Activated T-helper 1 cell treated with anti-CD3 and anti-CD28 coated beads, Interleukin-2, amount 50 U/mL, for 16 hours (primary cell): ENCODE data around the gene TP53BP2.

ENCODE experiments used
- DNase-seq, 2 donors: peaks; one replicate each; pipeline ENCODE4 v3.0.0-alpha.2; 2020; ENCODE audit warnings: low read depth in 1 of 2, low spot score in 1 of 2

The TP53BP2 gene

DNA sequence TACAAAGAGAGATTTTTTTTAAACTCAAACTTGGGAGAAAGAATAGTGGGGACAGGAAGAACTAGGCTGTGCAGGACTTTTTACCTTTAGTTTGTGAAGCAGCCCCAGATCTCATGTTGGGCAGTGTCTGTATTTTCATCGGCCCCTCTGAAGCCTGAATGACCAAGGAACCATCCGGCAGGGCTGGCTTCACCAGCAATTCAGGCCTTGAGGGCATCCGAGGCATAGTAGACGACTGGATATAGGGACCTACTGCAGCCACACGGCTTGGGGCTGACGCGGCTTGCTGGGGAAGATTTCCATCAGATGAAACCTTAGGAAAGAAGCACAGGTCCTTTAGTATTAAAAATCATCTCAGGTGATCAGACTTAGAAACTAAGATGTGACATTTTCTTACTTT lies 43.7 kb downstream of the TP53BP2 start:
- no peak for DNase-seq

DNA sequence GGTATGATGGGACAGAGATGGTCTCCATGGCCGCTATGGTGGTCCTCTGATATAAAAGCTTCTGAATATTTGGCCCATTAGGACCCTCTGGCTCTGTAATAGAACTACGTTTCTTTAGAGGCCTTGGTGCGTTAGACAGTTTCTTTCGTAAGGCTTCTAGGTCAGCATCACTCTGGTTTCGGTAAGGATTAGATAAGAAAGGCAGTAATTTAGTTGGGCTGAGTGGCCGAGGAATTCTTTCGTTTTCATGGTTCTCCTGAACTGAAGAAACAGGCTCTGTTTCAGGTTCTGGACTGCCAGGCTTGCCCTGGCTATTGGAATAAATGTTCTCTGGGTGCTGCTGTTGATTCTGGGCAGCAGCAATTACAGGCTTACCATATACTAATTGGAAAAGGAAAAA lies 49.5 kb downstream of the TP53BP2 start:
- no peak for DNase-seq

DNA sequence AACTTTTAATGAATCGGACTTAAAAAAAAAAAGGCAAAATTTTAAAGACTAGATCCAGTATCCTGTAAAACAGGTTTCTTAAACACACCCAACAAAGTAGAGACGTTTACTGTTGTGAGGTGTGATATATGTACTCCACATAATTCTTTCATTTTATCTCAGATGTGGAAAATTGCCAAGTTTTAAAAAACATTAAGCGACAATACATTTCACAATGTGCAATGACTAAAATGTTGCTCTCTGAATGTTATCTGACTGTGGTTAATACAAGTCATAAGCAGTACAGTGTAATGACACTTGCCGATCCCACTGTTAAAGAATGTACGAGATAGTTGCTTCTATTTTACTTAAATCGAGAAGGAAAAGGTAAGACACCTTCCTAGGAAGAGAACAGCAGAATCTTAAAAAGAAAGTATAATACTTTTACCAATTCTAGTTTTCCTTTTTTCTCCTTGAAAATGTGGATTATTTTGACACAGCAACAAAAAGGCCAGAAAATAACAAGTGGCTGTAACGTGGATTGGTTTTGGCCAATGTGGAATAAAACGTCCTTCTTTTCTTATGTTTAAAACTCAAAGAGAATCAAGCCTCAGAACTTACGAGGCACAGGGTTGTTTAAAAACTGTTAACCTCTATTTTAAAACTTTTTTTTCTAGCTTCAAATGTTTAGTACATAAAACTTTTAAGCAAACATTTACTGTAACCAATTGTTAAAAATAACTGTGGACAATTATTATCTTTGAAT lies 51.4 kb downstream of the TP53BP2 start:
- no peak for DNase-seq

DNA sequence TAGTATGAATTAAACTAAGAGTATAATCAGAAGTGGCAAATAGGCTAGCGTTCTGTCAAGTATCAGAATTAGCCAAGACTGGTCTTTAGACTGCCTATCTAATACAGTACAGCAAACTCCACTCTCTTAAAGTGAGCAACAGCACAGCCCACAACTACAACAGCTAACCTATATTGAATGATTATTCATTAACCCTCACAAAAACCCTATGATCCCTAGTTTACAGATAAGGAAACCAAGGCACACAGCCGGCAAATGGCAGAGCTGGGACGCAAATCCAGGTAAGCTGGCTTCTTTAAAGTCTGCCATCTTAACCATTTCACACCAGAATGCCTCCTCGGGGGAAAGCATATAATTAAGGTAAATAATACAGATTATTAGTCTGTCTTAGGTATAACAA lies 52.0 kb downstream of the TP53BP2 start:
- DNase-seq = no peak

DNA sequence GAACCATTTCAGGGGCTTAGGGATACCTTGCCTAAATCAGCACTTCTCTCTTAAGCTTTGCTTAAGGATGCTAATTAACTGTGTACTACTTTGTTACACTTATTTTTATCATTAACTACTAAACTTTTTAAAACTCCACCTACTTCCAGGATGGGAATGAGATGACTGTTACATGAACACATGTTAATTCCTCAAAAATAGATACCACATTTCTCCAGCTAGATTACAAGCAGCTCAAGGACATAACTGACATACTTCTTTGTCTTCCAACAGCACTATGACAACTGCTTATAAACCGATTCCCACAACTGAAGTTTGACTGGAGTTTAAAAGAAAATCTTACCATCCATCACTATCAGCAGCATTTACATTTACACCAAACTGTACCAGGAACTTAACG lies 53.7 kb downstream of the TP53BP2 start:
- DNase-seq = no peak

DNA sequence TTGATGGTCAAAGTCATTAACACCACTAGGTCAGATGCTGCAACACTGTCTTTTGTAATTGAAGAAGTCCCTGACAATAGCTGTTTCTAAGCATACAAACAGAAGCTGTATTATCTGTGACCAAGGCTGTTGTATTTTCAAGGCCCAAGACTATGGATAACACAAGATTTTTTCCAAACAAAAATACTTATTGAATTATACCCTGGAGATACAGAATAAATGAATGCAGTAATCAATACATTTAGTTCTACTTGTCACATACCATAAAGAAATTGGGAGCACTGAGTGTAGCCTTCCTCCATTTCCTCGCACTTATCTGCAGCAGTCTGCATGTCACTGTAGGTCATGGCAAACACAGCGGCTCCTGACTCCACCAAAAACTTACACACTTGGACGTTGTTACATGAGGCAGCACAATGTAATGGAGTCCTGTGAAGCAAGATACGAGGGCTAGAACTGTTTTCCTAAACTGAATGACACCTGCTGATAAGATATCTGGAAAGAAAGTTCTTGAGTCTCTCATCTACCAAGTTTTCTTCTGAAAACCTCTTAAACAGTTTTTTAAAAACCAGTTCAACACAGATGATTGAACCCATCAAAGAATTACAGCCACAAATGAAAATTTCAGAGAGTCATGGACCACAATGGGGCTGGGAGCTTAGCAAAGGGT lies 56.9 kb downstream of the TP53BP2 start:
- DNase-seq = no peak

DNA sequence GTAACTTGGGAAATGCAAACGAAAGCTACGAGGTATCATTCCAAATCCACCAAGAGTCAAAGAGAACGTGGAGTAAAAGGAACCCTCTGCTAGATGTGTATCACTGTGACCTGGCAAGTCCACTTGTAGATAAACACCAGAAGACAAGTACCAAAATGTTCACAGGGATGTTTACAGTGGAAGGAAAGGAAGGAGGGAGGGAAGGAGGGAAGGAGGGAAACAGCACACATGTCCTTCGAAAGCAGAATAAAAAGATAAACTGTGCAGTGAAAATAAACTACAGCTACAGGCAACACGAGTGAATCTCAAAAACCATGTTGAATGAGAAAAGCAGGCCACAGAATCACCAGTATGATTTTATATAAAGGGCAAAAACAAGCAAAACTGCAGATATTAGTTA lies 59.9 kb downstream of the TP53BP2 start:
- no peak for DNase-seq

DNA sequence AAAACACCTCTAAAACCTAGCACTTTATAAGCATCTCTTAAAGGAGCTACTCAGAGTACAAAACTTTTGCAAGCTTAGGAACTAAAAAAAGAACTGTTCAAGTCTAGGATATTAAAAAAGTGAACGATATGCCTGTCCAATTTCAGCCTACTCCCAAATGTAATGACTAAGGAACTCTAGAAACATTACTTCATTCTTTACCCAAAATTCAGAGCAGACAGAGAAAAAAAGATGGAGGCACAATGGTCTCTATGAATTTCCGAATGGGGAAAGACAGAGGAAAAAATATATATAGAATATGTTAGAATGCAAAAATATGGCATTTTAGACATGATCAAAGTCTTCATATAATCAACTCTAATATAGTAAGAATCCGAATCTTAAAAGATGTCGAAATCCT lies 61.2 kb downstream of the TP53BP2 start:
- no peak for DNase-seq

DNA sequence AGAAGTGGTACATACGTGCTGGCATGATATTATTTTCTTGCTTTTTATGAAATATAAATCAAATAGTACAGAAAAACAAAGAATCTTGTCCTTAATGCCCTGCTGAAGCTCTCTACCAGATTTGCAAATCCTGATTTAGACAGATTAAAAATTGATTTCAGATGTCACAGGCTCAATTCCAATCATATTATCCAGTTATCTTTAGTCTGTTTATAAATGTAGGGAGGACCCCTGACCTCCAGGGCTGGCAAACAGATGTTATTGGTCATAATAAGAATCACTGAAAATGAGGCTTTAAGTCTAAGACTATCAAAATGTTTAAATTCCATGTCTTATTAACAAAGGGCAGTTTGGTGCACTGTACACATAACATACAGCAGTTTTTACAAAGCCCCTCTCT lies 62.1 kb downstream of the TP53BP2 start:
- no peak for DNase-seq

DNA sequence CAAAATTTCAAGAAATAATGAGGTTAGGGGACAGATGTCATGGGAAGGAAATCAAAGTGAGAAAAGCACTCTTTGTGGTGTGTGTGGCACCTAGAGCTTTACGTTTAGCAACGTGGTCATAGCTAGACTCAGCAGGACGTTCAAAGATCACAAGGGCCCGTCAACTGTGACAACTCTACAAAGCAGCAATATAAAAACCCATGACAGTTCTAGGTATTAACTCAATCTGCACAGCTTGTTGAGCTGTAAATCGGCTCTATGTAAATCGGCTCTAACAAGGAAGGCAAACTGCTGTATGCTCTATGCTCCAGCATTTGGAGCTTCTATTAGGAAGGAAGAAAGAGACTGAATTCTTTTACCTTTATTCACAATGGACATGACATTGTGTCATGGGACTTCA lies 64.8 kb downstream of the TP53BP2 start:
- no peak for DNase-seq

DNA sequence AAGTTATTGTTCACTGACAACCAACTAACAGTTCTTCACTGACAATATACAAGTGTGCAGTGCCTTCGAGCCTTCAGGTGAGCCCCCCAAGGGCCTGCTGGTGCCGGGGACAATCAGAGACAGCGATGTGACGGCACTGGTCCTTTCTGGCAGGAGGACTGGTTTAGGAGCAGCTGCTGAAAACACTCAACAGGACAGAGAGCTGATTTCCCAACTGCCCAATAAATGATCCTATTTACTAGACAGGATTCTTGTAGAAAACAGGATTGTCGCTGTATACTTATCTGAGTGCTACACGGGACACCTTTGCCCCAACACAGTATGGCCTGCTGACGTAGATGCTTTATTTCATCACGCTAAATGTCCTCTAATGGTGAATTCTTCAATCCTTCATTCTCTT lies 65.4 kb downstream of the TP53BP2 start:
- no peak for DNase-seq

DNA sequence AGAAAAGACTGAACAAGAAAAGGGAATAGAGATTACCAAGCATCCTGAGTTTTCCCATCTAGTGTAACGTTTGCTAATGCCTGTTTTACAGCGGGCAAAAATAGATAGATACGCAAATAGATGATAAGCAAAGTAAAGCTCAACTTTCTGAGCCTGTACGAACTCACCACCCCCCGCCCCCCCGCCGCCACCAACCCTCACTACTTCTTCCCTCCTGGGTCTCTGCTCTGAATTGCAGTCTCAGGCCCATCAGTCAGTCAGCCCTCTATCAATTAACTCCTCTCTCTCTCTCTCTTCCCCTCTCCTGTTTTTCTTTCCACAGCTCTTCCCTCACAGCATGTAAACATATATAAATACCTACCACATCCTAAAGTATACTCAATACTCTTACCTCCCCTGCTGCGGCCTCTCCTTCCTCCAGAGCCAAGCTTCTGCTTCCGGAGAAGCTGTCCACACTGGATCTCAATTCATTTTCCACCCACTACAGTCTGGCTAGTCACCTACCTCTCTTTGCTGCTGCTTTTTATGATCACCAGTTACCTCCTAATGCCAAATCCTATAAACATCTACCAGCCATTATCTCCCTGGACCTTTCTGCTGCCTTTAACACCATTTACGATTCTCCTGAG lies 68.8 kb downstream of the TP53BP2 start:
- no peak for DNase-seq

DNA sequence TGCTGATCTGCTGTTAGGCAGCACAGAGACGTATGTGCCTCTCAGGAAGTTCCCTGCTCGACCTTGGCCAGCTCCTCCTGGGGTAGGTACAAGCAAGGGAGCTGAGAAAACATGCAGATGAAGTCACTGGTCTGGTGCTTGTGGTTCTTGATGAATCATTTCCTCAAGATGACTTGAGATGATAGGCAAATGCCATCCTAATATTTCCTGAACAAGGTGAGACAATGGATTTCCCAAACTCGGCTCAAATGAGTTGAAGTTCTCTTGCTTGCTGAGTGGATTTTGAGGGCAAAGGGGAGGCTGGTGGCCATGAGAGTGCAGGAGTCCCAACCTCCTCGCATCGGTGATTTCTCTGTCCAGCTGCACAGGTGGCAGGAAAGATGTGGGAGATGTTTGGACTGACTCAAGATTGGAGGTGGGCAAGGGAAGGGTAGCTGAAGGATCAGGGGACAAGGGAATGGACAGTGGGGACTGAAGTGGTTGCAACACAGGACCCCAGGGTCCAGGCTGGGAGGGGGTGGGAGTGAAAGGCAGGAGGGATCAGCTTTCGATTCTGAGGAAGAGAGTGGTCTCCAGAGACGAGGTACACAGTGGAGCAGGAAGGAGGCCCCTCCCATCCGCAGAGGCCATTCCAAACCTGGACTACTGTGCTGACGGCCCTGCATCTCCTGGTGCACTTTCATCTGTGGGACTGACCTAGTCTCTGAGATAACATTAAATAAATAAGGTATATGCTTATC lies 69.5 kb downstream of the TP53BP2 start:
- DNase-seq = no peak

DNA sequence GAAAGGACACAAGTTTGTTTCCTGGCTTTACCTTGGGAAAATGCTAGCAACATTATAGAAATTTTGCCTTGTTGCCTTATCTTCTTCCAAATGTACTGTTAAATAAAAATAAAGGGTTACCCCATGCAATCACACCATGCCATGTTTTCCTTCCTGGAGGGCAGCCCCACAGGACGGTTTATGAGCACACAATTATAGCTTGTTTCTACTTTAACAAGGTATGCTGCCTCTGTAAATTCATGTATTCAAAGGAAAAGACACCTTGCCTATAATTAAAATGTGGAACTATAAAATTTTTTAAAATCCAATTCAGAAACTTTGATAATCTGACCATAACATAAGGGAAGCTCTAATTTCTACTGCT lies 70.1 kb downstream of the TP53BP2 start:
- DNase-seq = no peak

DNA sequence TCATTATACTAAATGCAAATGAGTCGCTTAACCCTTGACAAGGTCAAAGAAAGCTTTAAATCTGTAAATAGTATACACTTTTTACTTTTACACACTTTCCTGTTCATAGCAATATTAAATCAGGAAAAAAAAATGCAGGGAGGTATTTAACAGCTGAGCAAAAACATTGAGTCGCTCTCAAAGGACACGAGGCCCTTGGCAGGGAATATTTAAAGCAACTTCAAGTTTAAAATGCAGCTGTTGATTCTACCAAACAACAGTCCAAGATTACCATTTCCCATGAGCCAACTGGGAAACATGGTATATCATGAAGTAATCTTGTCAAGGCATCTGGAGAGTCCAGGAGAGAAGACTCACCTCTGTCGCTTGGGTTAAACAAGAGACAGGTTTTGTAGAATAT lies 70.7 kb downstream of the TP53BP2 start:
- DNase-seq = no peak

DNA sequence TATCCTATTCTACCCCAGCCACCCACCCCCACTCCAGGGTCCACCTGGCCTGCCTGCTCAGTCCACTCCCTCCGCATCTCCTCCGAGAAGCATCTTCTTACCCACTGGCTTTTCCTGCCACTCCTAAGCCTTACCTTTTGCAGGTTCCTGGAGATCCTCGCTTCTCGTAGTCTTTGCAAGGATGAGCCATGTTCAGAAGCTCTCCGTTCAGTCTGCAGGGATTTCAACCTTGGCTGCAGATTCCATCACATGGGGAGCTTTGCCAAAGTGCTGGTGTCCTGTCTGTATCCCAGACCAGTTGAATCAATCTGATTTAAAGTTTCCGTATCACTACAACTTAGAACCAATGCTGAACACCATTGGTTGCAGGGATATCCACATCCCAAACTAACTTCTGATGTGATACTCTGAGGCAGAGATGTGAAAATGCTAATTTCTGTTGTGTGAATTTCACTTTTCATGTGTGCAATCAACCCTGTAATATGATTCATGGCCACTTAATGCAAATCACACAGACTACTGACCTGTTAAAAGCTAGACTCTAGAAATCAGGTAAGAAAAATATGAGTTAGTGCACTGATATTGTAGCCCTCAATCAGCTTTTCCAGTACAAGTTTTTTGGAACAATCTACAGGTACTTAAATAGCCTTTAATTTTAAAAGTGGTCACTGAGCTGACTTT lies 71.5 kb downstream of the TP53BP2 start:
- DNase-seq = no peak

DNA sequence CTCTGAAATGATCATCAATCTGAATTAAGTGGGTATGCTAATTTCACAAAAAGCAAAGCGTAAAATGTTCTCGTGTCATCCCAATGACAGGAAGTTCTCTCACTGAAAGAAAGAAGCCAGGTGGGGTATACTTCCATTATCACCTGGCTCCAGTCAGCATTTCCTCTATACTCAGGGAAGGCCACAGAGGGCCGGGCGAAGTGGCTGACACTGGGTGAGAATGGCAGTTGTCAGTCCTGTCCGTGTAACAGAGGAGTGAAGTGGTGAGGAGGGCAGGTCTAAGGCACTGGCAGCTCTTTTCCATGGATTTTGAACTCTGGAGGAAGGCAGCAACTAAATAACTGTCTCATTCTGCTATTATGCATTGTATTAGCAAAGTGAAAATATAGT lies 73.0 kb downstream of the TP53BP2 start:
- no peak for DNase-seq

DNA sequence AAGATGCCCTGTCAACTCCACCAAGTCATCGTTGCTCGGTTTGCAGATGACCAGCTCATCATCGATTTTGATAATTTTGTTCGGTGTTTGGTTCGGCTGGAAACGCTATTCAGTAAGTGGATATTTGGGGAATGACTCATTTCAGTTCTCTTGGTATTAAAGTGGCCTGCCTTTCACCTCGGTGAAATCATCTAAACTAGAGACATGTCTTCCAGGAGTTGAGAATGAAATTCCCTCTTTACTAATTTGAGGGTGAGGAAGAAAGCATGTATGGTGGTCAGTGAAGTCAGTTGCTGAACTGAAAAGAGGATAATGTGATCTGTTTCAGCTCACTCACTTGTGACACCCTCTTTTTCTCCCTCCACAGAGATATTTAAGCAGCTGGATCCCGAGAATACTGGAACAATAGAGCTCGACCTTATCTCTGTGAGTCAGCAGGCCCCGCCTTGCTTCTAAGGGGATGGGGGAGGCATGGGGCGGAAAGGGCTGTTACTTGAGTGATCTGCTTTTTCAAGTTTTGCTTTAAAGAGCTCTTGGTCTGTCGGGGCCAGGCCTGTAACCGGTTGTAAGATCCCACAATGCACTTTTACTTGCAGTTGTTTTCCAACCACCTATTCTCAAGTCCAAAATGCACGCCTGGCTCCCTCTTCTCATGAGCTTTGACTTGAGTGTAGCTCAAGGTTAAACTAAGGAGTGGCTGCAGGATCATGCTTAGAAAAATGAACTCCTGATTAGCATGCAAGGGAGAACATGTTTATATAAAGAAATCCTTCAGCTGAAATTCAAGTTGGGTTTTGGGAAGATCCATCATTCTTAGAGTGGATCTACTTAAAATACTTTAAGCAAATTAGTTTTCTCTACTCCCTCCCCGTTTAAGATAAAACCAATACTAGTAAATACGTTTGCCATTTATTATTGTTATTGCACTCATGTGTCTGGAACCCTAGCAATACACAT lies 73.7 kb downstream of the TP53BP2 start:
- no peak for DNase-seq

DNA sequence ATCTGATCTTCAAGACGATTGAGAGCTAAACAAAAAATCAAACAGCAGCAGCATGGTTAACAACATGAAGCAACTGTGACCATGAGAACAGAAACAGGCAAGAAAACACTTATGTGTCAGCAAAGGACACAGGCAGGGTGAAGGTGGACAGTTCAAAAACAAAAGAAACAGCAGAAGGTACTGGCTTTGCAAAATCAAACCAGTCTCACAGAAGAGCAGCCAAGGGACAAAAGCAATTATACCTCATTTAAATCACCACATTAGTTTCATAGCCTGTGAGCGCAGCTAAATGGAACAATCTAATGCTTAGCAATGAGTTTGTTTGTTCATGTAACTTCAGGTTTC lies 74.3 kb downstream of the TP53BP2 start:
- no peak for DNase-seq

DNA sequence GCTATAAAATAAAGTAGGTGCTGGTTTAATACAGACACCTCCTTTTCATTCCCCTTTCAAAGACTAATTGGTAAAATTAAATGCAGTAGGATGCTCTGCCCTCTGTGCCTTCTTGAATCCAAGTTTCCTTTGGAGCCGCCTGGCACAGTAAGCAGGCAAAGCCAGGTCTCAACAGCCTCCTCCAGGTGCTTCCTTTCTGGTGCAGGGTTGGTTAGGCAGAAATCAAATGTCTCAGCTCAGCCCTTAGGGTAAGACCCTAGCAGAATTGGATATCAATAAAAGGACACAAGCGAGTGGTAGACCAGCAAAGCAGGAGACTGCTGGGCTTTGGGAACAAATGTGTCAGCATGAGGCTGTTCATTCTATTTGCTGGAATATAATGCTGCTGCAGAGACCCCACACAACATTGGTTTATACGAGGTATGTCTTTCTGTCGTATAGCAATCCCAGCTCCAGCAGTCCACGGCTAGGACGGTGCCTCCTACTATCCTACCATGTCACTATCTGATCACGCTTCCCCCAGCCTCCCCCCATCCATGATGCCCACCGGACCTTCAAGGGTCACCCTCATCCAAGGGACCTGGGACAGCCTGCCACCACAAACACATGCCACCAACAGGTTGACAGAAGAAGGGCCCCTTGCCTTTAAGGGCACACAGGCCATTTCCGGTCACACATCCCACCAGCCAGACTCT lies 75.0 kb downstream of the TP53BP2 start:
- no peak for DNase-seq
